ENCODE data around the gene KEAP1. TPM values are rescaled to one million over a fixed set of nuclear protein-coding genes. Genes with fewer than 3 reads are reported as not detected.

The KEAP1 gene
- total and polyA plus RNA-seq, 9 of the 15 experiments (the other 6 are each of a cell fraction or from before 2014, with no cell fraction given), result 2.1 to 95.6 (median 64.3) TPM

DNA sequence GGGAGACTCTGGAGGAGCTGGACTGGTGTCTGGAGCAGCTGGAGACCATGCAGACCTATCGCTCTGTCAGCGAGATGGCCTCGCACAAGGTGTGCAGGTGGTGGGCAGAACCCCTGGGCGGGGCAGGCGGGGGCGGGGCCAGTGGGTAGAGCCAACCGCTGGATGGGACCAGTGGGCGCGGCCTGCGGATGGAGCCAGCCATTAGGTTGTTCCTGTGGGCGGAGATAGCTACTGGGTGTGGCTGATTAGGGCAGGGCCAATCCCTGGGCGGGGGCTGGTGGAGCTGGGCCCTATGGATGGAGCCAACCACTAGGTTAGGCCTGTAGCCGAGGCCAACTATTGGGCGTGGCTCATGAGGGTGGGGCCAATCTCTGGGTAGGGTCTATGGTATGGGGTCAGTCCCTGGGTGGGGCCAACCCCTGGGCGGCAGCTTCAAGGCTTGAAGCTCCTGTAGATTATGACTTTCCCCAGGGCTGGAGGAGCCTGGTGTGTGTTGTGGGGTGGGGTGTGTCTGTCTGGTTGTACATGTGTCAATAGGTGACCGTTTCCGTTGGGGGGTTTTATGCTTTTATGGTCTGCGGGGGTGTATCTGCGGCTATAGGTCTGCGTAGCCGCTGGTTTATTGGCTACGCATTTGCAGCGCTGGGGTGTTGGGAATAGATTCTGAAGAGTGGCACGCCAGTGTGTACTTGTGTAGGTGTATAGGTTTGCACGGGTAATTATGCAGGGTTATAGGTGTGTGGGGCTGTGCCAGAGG is 52.1 kb downstream of the KEAP1 start (continued):
- TF ChIP-seq, protein P1, sequence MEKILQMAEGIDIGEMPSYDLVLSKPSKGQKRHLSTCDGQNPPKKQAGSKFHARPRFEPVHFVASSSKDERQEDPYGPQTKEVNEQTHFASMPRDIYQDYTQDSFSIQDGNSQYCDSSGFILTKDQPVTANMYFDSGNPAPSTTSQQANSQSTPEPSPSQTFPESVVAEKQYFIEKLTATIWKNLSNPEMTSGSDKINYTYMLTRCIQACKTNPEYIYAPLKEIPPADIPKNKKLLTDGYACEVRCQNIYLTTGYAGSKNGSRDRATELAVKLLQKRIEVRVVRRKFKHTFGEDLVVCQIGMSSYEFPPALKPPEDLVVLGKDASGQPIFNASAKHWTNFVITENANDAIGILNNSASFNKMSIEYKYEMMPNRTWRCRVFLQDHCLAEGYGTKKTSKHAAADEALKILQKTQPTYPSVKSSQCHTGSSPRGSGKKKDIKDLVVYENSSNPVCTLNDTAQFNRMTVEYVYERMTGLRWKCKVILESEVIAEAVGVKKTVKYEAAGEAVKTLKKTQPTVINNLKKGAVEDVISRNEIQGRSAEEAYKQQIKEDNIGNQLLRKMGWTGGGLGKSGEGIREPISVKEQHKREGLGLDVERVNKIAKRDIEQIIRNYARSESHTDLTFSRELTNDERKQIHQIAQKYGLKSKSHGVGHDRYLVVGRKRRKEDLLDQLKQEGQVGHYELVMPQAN (IDR thresholded peaks at IDR 0.05; ENCODE audit: borderline replicate concordance), result peak; percentile 23; the same call in 1 of the 2 replicates
- TF ChIP-seq ZNF165 (CRISPR knock-in tag; IDR thresholded peaks at IDR 0.05; ENCODE audit: borderline replicate concordance) (no peak), YY1 (IDR thresholded peaks at IDR 0.05; ENCODE audit: borderline replicate concordance in 1 of 3, control insufficient read depth in 1 of 3, extremely low read depth in 1 of 3, insufficient read depth in 3 of 3, insufficient read length in 1 of 3, insufficient replicate concordance in 2 of 3, low read depth in 1 of 3, low read length in 2 of 3) (peak in 1 of 3 experiments; percentile 28), NFYB (IDR thresholded peaks at IDR 0.05; ENCODE audit: extremely low read depth, insufficient read length) (peak; percentile 67)
- TF ChIP-seq, protein P2, sequence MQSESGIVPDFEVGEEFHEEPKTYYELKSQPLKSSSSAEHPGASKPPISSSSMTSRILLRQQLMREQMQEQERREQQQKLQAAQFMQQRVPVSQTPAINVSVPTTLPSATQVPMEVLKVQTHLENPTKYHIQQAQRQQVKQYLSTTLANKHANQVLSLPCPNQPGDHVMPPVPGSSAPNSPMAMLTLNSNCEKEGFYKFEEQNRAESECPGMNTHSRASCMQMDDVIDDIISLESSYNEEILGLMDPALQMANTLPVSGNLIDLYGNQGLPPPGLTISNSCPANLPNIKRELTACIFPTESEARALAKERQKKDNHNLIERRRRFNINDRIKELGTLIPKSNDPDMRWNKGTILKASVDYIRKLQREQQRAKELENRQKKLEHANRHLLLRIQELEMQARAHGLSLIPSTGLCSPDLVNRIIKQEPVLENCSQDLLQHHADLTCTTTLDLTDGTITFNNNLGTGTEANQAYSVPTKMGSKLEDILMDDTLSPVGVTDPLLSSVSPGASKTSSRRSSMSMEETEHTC (IDR thresholded peaks at IDR 0.05), result no peak
- TF ChIP-seq, protein P3, sequence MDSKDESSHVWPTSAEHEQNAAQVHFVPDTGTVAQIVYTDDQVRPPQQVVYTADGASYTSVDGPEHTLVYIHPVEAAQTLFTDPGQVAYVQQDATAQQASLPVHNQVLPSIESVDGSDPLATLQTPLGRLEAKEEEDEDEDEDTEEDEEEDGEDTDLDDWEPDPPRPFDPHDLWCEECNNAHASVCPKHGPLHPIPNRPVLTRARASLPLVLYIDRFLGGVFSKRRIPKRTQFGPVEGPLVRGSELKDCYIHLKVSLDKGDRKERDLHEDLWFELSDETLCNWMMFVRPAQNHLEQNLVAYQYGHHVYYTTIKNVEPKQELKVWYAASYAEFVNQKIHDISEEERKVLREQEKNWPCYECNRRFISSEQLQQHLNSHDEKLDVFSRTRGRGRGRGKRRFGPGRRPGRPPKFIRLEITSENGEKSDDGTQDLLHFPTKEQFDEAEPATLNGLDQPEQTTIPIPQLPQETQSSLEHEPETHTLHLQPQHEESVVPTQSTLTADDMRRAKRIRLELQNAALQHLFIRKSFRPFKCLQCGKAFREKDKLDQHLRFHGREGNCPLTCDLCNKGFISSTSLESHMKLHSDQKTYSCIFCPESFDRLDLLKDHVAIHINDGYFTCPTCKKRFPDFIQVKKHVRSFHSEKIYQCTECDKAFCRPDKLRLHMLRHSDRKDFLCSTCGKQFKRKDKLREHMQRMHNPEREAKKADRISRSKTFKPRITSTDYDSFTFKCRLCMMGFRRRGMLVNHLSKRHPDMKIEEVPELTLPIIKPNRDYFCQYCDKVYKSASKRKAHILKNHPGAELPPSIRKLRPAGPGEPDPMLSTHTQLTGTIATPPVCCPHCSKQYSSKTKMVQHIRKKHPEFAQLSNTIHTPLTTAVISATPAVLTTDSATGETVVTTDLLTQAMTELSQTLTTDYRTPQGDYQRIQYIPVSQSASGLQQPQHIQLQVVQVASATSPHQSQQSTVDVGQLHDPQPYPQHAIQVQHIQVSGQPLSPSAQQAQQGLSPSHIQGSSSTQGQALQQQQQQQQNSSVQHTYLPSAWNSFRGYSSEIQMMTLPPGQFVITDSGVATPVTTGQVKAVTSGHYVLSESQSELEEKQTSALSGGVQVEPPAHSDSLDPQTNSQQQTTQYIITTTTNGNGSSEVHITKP (IDR thresholded peaks at IDR 0.05; ENCODE audit: partially characterized antibody), result peak; percentile 76

All from K562 (cell line).